HG02885 (cell line): Measurements from ENCODE around the gene ZRANB3.
"Not testable (repeated sequence)": the region's sequence is repeated elsewhere in the genome, so short reads cannot be mapped to it uniquely, and the experiment has no call there.

Experiments
- ATAC-seq: cut with Tn5 transposase; IDR thresholded peaks from one replicate; pipeline ENCODE4 v1.9.1; 2021; ENCODE audit warnings: mild to moderate bottlenecking; ENCODE audit not compliant: unreplicated experiment, poor library complexity

Gene ZRANB3

DNA sequence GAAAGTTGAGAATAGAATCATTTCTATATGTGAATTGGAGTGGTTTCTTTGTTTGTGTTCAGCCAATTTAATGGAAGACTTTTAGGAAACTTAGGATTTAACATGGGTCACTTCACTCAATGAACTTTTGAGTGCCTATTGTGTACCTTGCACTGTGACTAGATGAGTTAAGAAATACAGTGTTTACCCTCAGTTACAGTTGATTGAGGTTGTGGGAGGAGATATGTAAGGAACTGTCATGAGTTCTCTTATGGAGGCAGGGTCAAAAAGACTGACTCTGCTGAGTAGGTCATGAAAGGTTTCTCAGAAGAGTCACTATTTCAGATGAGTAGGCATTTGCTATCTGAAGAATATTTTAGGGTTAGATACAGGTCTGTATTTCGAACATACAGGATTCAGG, 380.3 kb downstream of the ZRANB3 start:
- ATAC-seq: no peak

DNA sequence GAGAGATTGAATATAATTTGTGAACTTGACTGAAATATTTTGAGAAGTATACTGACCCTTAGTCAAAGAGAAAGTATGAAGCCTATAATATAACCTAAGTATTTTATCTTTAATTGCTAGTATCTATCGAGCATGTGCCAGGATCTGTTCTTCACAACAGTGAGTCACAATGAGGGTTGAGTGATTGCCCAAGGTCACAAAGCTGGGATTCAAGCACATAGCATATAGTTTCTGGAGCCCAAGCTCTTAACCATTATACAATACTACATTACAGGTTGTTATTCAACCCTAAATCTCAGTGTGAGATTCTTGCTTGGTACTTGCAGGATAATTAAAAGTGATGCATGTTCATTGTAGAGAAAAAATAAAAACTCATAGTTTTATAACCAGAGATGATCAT, 381.8 kb downstream of the ZRANB3 start:
- no peak for ATAC-seq

DNA sequence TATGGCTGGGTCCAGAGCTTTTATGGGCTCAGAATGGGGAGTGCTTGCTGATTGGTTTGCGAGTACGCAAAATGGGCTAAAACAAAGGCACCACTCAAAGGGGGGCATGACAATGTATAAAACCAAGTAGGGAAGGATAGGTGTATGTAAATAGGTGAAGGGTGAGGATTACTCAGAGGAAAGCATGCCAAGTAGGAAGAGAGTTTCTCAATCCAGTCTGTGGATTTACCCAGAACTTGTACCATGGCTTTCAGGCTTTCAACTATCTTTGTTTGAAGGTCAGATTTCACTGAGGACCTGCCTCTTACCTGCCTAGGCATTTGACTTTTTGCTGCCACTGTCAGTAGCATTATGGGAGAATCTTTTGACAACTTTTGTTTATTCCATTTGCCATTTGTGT, 386.7 kb downstream of the ZRANB3 start:
- no peak for ATAC-seq

DNA sequence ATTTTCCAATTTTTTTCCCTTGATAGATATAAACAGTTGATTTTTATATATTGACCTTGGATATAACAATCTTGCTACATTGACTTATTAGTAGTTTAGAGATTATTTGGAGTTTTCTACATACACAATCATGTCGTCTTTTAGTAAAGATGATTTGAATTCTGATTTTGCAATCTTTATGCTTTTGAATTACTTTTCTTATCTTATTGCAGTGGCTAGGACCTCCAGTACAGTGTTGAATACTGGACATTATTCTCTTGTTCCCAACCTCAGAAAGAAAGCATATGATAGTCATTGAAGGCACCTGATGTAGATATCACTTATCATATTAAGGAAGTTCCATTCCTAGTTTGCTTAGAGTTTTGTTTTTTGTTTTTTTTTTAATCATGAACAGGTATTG, 388.7 kb downstream of the ZRANB3 start:
- no peak for ATAC-seq

DNA sequence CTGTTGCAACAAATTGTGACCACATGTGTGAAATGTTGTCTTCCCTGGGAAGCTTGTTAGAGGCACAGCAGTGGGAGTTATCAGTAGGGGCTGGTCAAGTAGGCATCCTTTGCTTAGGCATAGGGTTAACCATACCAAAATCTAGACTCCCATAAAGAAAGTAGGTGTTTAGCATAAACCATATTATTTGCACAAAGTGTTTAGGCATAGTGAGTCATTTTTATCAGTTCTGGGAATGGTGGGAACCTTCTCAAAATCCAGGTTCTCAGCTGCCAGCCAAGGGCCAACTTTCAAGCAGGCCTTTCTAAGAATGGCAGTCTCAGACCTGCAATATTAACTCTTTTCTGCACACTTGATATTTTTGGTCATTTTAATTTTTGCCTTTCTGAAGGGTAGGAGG, 390.4 kb downstream of the ZRANB3 start:
- no peak for ATAC-seq

DNA sequence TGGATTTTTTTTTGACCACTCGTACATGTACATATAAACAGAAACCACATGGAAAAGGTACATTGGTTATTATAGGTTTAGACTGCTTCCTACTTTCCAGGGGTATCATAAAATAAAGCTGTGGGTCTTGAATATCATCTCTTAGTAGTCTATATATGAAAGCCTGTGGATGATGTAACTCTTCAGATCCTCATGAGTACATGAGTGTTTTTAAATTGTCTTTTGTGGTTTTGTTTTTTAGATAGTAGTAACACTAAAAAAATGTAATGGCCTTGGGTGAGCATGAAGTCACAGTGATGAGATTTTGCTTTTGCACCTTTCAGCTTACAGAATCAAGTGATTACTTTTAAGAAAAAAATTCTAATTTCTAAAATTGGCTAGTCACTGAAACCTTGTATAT, 398.7 kb downstream of the ZRANB3 start:
- ATAC-seq: no peak

DNA sequence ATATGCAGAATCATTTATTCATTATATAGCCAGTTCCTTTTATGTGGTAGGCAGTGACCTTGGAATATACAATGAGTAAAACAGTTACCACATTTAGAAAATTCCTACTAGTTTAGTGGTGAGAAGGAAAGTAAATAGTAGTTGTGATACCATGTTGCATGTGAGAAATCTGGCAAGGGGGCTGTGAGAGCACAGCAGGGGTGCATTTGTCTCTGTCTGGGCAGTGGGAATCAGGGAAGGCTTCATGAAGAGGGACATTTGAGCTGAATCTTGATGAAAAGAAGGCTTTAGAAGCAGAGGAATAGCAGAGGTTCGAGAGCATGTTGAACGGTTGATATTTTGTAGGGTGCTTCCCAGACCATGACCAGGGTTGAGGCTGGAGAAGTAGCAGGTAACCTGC, 400.3 kb downstream of the ZRANB3 start:
- no peak for ATAC-seq

DNA sequence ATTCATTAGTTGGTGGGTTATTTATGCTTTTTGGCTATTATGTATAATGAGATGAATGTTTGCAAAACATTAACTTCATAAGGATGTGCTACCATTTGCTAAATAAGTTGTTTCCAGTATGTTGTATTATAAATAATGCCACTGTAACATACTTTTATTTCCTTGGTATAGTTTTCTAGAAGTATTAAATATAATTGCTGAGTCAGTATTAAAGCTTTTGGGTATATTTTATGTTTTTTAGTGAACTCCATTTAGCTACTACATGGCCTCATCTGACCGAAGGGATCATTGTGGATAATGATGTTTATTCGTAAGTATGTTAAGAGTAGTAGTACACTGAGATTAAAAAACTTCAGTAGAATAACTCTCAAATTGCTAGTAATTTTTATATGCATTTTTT, 405.1 kb downstream of the ZRANB3 start:
- ATAC-seq: no peak

DNA sequence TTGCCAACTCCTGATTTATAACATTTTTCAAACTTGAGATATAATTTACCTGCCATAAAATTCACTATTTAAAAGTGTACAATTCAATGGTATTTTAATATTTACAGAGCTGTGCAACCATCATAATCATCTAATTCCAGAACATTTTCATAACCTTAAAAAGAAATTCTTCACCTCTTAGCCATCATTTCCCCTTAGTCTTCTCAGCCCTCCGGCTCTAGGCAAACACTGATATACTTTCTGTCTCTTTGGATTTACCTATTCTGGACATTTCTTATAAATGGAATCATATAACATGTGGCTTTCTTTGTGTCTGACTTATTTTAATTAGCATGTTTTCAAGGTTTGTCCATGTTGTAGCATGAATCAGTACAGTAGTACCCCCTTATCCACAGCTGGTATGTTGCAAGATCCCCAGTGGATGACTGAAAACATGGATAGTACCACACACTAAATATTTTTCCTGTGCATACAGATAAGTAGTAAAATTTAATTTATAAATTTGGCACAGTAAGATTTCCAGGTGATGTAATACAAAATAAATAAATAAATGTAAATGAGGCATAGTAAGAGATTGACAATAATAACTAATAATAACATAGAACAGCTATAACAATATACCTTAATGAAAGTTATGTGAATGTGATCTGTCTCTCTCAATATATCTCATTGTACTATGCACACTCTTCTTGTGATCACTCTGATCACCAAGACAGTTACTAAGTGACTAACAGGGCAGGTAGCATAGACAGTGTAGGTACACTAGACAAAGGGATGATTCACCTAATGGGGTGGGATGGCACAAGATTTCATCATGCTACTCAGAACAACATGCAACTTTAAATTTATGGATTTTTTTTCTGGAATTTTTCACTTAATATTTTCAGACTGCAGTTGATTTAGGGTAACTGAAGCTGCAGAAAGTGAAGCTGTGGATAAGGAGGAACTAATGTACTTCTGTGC, 405.8 kb downstream of the ZRANB3 start:
- no peak for ATAC-seq

DNA sequence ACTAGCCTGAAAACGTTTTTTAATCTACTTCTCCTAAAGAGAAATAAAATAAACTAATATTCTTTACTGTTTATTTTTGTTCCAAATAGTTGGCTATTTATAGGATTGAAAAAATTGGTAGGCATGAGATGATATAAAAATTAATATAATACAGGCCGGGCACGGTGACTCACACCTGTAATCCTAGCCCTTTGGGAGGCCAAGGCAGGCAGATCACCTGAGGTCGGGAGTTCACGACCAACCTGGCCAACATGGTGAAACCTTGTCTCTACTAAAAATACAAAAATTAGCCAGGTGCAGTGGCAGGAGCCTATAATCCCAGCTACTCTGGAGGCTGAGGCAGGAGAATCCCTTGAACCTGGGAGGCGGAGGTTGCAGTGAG, 409.4 kb downstream of the ZRANB3 start:
- ATAC-seq: not testable (repeated sequence)

DNA sequence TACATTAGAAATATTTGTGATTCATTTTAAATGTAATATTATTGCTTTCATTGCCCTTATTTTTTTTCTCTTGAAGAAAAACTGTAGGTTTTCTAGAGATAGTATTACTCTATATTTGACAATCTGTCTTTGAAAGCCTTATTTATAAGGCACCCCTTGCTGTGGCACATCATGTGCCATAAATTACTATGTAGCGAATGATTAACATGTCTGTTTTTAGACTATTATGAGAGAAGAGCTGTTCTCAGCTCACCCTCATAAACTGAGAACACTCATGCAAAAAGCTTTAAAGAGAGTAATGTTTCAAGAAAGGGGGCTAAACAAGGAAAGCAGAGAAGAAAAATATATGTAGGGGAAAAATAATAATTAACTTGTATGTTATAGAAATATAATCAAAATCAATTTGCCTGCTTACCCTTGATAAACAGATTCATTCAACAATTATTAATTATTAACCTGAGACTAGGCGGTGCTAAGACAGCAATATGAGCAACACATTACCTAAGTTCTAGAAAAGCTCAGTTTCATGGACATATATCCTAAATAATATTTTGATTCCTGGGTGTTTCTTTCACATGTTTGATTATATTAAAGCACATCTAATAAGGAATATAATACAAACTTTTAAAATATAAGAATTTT, 409.9 kb downstream of the ZRANB3 start:
- ATAC-seq: no peak

DNA sequence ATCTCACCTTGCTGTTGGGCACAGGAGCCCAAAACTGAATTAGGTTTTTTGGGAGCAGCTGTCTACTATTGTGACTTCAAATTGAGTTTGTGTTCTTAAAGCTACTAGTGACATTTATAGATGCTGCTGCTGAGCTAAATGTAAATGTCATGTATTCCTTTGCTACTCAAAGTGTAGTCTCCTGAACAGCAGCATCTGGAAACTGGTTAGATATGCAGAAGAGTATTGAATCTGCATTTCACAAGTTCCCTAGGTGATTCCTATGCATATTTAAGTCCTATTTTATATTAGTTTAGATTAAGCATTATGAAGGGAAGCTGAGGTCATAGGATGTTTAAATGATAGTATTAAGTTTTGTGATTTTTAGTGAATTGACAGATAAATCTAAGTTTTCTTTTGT, 411.4 kb downstream of the ZRANB3 start:
- no peak for ATAC-seq

DNA sequence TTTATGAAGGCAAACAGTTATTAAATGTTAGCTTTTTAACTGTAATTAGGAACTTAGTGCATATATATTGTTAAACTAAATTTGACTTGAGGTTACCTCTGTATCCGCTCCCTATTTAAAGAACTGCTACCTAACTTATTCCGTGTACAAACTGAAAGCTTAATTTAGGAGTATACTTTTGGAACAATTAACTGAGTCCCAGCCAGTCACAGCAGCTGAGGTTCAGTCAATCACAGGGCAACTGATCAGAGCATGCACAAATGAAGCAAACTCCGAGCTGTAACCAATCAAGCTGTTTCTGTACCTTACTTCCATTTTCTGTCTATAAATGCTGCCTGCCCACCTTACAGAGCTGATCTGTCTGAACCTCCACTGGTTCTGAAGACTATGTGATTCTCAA, 417.7 kb downstream of the ZRANB3 start:
- no peak for ATAC-seq

DNA sequence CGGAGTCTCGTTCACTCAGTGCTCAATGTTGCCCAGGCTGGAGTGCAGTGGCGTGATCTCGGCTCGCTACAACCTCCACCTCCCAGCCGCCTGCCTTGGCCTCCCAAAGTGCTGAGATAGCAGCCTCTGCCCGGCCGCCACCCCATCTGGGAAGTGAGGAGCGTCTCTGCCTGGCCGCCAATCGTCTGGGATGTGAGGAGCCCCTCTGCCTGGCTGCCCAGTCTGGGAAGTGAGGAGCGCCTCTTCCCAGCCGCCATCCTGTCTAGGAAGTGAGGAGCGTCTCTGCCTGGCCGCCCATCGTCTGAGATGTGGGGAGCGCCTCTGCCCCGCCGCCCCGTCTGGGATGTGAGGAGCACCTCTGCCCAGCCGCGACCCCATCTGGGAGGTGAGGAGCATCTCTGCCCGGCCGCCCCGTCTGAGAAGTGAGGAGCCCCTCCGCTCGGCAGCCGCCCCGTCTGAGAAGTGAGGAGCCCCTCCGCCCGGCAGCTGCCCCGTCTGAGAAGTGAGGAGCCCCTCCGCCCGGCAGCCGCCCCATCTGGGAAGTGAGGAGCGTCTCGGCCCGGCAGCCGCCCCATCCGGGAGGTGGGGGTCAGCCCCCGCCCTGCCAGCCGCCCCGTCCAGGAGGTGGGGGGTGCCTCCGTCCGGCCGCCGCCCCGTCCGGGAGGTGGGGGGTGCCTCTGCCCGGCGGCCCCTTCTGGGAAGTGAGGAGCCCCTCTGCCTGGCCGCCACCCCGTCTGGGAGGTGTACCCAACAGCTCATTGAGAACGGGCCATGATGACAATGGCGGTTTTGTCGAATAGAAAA, 425.3 kb downstream of the ZRANB3 start:
- not testable (repeated sequence) for ATAC-seq

DNA sequence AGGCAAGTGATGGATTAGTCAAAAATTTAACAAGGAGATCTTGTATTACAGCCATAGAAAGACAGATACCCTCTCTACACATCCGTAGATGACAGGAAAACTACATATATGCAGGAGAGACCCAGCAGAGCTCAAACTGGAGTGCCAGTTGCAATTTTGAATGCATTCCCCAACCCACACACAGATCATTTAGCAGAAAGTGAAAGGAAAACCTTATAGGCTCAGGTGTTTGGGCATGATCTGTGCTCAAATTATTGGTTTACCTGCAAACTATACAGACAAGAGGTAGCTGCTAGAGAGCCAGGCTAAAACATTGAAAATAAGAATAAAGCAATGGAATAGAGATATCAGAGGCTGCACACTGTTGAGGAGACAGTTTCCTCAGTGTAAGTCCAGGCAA, 427.2 kb downstream of the ZRANB3 start:
- no peak for ATAC-seq

DNA sequence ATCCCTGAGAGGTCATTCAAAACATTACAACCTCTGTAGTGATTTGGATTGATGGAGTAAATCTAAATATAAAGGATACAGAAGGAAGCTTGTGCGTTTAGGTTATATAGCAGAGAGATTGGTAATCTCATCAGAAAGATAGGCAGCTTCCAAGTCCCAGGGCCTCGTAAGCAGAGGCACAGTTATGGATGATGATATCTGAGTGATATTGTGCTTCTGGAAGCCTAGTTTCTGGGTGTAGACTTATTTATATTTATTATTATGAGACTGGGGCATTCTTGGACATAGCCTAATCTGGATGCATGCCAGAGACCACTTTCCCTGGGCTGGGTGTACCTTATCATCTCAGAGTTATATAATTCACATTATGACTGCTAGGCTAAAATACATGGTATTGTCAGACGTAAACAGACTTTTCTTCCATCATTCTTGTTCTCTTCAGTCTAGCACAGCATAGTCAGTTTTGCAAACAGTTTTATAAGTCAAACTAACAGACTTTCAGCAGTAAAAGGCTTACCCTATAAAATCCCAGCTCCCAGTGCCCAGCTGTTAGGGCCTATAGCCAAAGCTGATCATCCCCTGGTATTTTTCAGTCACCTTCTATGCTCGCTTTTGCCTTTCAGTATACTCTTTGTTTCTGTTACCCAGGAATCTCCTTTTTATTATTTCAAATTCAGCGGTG, 431.1 kb downstream of the ZRANB3 start:
- ATAC-seq: no peak

DNA sequence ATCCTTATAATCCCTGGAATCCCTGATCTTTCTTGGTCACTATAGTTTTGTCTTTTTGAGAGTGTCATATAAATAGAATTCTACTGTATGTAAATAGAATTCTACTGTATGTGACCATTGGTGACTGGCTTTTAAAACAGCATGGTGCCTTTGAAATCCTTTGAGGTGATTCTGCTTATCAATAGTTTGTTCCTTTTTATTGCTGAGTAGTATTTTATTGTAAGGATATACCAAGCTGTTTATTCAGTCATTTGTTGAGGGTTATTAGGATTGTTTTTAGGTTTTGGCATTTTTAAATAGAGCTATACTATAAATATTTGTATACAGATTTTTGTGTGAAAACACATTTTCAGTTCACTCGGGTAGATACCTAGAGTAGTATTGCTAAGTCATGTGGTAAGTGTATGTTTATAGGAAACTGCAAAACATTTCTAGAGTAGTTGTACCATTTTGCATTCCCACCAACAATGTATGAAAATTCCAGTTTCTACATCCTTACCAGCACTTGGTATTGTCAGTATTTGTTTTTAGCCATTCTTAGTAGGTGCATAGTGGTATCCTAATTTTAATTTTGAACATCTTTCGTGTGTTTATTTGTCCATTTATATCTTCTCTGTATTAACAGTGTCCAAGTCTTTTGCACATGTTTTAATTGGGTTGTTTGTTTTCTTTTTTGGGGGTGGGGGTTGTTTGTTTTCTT, 433.3 kb downstream of the ZRANB3 start:
- no peak for ATAC-seq

DNA sequence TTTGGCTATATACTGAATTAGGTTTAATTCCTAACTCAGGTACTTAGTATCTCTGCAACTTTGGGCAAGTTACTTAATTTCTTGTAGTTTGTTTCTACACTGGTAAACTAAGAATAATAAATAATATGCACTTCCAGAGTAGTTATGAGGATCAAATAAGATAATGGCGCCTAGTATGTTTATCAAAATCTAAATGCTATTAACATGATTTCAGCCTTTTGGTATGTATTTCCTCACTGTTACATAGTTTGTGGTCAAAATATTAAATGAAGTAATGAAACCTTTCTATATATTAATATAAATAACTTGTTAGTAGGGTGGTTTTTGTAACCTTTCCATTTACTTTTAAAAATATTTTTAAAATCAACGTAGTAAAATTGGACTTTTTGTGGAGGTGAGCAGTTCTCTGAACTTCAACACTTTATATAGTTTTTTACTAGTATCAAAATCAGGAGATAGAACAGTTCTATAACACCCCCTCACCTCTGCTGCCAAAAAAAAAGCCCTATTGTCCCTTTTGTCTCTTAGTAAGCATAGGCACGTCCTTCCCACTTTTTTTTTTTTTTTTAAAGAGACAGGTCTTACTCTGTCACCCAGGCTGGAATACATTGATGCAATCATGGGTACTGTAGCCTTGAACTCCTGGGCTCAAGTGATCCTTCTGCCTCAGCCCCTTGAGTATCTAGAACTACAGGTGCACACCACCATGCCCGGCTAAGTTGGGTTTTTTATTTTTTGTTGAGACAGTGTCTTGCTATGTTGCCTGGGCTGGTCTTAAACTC, 434.2 kb downstream of the ZRANB3 start:
- no peak for ATAC-seq

DNA sequence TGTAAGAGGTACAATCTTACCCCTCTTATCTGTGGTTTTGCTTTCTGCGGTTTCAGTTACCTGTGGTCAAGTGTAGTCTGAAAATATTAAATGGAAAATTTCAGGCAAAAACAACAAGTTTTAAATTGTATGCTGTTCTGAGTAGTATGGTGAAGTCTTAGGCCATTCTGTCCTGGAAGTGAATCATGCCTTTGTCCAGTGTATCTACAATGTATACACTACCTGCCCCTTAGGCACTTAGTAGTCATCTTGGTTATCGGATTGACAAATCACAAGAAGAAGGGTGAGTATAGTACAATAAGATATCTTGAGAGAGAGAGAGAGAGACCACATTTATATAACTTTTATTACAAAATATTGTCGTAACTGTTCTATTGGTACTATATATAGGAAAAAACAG, 435.4 kb downstream of the ZRANB3 start:
- ATAC-seq: no peak
